HEK293 (cell line): ENCODE measurements around the gene XDH.

ENCODE experiments used
- MYNN ChIP-seq: fragments of 450-650 bp; formaldehyde crosslinking; IDR thresholded peaks from 2 replicates; pipeline ENCODE4 v1.5.1; 2016; ENCODE audit warnings: missing biosample characterization, missing genetic modification characterization, borderline replicate concordance
- OSR2 ChIP-seq: fragments of 450-650 bp; formaldehyde crosslinking; IDR thresholded peaks from 2 replicates; pipeline ENCODE4 v1.5.1; 2016; ENCODE audit warnings: missing biosample characterization, missing genetic modification characterization
- OVOL3 ChIP-seq: fragments of 450-650 bp; formaldehyde crosslinking; IDR thresholded peaks from 2 replicates; pipeline ENCODE4 v1.5.1; 2016; ENCODE audit warnings: missing biosample characterization, missing genetic modification characterization
- PRDM2 ChIP-seq: fragments of 450-650 bp; formaldehyde crosslinking; IDR thresholded peaks from 2 replicates; pipeline ENCODE4 v1.5.1; 2016; ENCODE audit warnings: missing biosample characterization, missing genetic modification characterization, borderline replicate concordance
- YY2 ChIP-seq: fragments of 450-650 bp; formaldehyde crosslinking; IDR thresholded peaks from 2 replicates; pipeline ENCODE4 v1.5.1; 2016; ENCODE audit warnings: missing biosample characterization, missing genetic modification characterization
- ZBTB21 ChIP-seq: fragments of 450-650 bp; formaldehyde crosslinking; IDR thresholded peaks from 2 replicates; pipeline ENCODE4 v1.5.1; 2017; ENCODE audit warnings: missing biosample characterization, missing genetic modification characterization
- ZBTB6 ChIP-seq: fragments of 450-650 bp; formaldehyde crosslinking; IDR thresholded peaks from 2 replicates; pipeline ENCODE4 v1.5.1; 2017; ENCODE audit warnings: missing biosample characterization, missing genetic modification characterization
- ZIC2 ChIP-seq: fragments of 450-650 bp; formaldehyde crosslinking; IDR thresholded peaks from 2 replicates; pipeline ENCODE4 v1.5.1; 2016; ENCODE audit warnings: missing biosample characterization, missing genetic modification characterization
- ZNF10 ChIP-seq: fragments of 450-650 bp; formaldehyde crosslinking; IDR thresholded peaks from 2 replicates; pipeline ENCODE4 v1.5.1; 2017; ENCODE audit warnings: missing biosample characterization, missing genetic modification characterization
- ZNF114 ChIP-seq: fragments of 450-650 bp; formaldehyde crosslinking; IDR thresholded peaks from 2 replicates; pipeline ENCODE4 v1.5.0; 2017; ENCODE audit warnings: missing biosample characterization, missing genetic modification characterization
- ZNF175 ChIP-seq: fragments of 450-650 bp; formaldehyde crosslinking; IDR thresholded peaks from 2 replicates; pipeline ENCODE4 v1.5.1; 2016; ENCODE audit warnings: missing biosample characterization, missing genetic modification characterization
- ZNF24 ChIP-seq: fragments of 450-650 bp; formaldehyde crosslinking; IDR thresholded peaks from 2 replicates; pipeline ENCODE4 v1.5.1; 2016; ENCODE audit warnings: missing biosample characterization, missing genetic modification characterization
- ZNF274 ChIP-seq, 2 experiments: fragments of 200-500 bp in 1 of 2; fragments of 450-650 bp in 1 of 2; sonication (Bioruptor generic) in 1 of 2; formaldehyde crosslinking in 1 of 2; IDR thresholded peaks; 2 replicates each; pipeline versions ENCODE4 v1.5.1 to v1.6.1; 2014 to 2016; ENCODE audit warnings: borderline replicate concordance in 1 of 2, inconsistent platforms in 1 of 2, low read length in 1 of 2, missing biosample characterization in 1 of 2, missing genetic modification characterization in 1 of 2
- ZNF280D ChIP-seq: fragments of 450-650 bp; formaldehyde crosslinking; IDR thresholded peaks from 2 replicates; pipeline ENCODE4 v1.5.1; 2016; ENCODE audit warnings: missing biosample characterization, missing genetic modification characterization
- ZNF449 ChIP-seq: fragments of 450-650 bp; formaldehyde crosslinking; IDR thresholded peaks from 2 replicates; pipeline ENCODE4 v1.5.1; 2017; ENCODE audit warnings: missing biosample characterization, mild to moderate bottlenecking, missing genetic modification characterization, moderate library complexity
- ZNF501 ChIP-seq: fragments of 450-650 bp; formaldehyde crosslinking; IDR thresholded peaks from 2 replicates; pipeline ENCODE4 v1.5.1; 2016; ENCODE audit warnings: missing biosample characterization, missing genetic modification characterization
- ZNF521 ChIP-seq: fragments of 450-650 bp; formaldehyde crosslinking; IDR thresholded peaks from 2 replicates; pipeline ENCODE4 v1.5.1; 2017; ENCODE audit warnings: missing biosample characterization, mild to moderate bottlenecking, missing genetic modification characterization
- ZNF596 ChIP-seq: fragments of 450-650 bp; IDR thresholded peaks from 2 replicates; pipeline ENCODE4 v1.5.0; 2018; ENCODE audit warnings: missing biosample characterization, mild to moderate bottlenecking, missing genetic modification characterization, moderate library complexity
- ZNF626 ChIP-seq: fragments of 450-650 bp; sonication (Bioruptor Pico); formaldehyde crosslinking; IDR thresholded peaks from 2 replicates; pipeline ENCODE4 v1.5.1; 2018; ENCODE audit warnings: missing biosample characterization, missing genetic modification characterization, inconsistent platforms
- ZNF837 ChIP-seq: fragments of 450-650 bp; formaldehyde crosslinking; IDR thresholded peaks from 2 replicates; pipeline ENCODE4 v1.5.1; 2016; ENCODE audit warnings: missing biosample characterization, missing genetic modification characterization
- ZSCAN16 ChIP-seq: fragments of 450-650 bp; formaldehyde crosslinking; IDR thresholded peaks from 2 replicates; pipeline ENCODE4 v1.5.1; 2016; ENCODE audit warnings: missing biosample characterization, missing genetic modification characterization
- TF ChIP-seq, protein P1 (sequence below): fragments of 450-650 bp; formaldehyde crosslinking; IDR thresholded peaks from 2 replicates; pipeline ENCODE4 v1.5.1; 2016; ENCODE audit warnings: missing biosample characterization, missing genetic modification characterization
- TF ChIP-seq, protein P2 (sequence below): fragments of 450-650 bp; formaldehyde crosslinking; IDR thresholded peaks from 2 replicates; pipeline ENCODE4 v1.5.1; 2016; ENCODE audit warnings: missing biosample characterization, missing genetic modification characterization

XDH gene

GRCh38 chr2:31334311-31335026, 80.1 kb downstream of the XDH start (continued):
- TF ChIP-seq, protein P1, sequence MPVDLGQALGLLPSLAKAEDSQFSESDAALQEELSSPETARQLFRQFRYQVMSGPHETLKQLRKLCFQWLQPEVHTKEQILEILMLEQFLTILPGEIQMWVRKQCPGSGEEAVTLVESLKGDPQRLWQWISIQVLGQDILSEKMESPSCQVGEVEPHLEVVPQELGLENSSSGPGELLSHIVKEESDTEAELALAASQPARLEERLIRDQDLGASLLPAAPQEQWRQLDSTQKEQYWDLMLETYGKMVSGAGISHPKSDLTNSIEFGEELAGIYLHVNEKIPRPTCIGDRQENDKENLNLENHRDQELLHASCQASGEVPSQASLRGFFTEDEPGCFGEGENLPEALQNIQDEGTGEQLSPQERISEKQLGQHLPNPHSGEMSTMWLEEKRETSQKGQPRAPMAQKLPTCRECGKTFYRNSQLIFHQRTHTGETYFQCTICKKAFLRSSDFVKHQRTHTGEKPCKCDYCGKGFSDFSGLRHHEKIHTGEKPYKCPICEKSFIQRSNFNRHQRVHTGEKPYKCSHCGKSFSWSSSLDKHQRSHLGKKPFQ (tag by site-specific recombination): no peak
- TF ChIP-seq PRDM2 (tag by site-specific recombination) (no peak), ZNF626 (tag by site-specific recombination) (no peak), ZNF501 (peak; percentile 40; the same call in 1 of the 2 replicates), ZNF837 (no peak), ZBTB6 (tag by site-specific recombination) (no peak), ZNF274 (IDR thresholded peaks at IDR 0.05; ENCODE audit: low read length) (no peak), ZNF274 (tag by site-specific recombination; IDR thresholded peaks at IDR 0.05; ENCODE audit: borderline replicate concordance) (no peak), ZNF175 (no peak), ZBTB21 (tag by site-specific recombination) (0 out of 2 replicates have a peak, but pooled peaks have one; percentile 19), ZNF449 (peak; percentile 92), ZNF114 (tag by site-specific recombination) (no peak), YY2 (no peak), MYNN (no peak), ZSCAN16 (tag by site-specific recombination) (peak; percentile 47; the same call in 1 of the 2 replicates), ZNF10 (tag by site-specific recombination) (peak; percentile 61; the same call in 1 of the 2 replicates), OVOL3 (tag by site-specific recombination) (peak; percentile 50; the same call in 1 of the 2 replicates), ZNF596 (tag by site-specific recombination) (no peak), ZIC2 (tag by site-specific recombination) (no peak), OSR2 (tag by site-specific recombination) (peak; percentile 84), ZNF24 (tag by site-specific recombination) (peak; percentile 73; the same call in 1 of the 2 replicates), ZNF280D (no peak), ZNF521 (tag by site-specific recombination) (no peak)
- TF ChIP-seq, protein P2, sequence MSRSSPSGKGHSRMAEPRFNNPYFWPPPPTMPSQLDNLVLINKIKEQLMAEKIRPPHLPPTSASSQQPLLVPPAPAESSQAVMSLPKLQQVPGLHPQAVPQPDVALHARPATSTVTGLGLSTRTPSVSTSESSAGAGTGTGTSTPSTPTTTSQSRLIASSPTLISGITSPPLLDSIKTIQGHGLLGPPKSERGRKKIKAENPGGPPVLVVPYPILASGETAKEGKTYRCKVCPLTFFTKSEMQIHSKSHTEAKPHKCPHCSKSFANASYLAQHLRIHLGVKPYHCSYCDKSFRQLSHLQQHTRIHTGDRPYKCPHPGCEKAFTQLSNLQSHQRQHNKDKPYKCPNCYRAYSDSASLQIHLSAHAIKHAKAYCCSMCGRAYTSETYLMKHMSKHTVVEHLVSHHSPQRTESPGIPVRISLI (tag by site-specific recombination): no peak
